ENCODE results near the gene NEK10.

GRCh38 chr3:27202959-27203358, 166.2 kb downstream of the NEK10 start:
- TF ChIP-seq CTCF (IDR thresholded peaks at IDR 0.05) (no peak), POLR2A (IDR thresholded peaks at IDR 0.05) (no peak), POLR2AphosphoS5 (IDR thresholded peaks at IDR 0.05) (no peak)
